Fibroblast of skin of left quadriceps (primary cell): ENCODE data around the gene NACAD.
A peak's percentile ranks its signal among the peaks of the same experiment; 100 is the strongest.

Experiments
- DNase-seq, 2 experiments: peaks; one replicate each; pipeline ENCODE4 v3.0.0-alpha.2; 2013; ENCODE audit warnings: low read depth in 2 of 2

Gene NACAD

DNA sequence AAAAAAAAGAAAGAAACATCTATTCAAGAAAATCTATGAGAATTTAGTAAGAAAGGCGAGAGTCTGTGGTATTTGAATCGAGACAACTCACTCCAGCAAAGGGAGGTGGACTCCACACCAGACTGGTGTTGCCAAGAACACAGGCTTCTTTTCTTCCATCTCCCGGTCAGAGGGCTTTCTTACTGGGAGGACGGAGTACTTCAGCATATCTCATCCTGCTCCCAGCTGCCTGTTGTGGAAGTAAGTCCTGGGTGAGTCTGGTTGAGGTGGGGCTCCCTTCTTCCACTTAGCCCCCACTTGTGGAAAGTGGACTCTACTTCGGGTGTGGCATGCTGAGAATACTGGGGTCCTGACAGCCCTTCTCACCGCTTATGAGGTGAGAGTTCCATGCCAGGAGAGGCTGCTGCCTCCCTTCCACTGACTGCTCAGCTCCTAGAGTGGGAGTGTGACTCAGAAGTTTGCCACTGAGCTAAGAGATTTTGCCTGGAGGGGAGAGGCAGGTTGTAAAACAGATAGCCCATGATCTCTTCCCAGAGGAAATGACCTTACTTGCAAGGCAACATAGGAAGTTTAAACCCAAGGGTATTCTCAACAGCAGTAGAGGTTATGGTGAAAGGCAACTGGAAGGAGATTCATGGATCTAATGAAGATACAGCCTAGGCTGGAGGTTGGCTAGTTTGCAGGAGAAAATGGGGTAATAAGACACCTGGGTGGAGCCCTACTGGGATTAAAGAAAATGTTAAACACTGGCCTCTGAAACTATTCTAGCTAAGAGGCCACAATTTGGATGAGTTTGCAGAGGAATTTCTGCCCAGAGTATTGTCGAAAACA lies 3.5 kb upstream of the NACAD start:
- no peak for DNase-seq

- peak; percentile 20 to 32 for DNase-seq
Measured at GRCh38 chr7:45089341-45089891, 647 bp upstream of the NACAD start.

DNA sequence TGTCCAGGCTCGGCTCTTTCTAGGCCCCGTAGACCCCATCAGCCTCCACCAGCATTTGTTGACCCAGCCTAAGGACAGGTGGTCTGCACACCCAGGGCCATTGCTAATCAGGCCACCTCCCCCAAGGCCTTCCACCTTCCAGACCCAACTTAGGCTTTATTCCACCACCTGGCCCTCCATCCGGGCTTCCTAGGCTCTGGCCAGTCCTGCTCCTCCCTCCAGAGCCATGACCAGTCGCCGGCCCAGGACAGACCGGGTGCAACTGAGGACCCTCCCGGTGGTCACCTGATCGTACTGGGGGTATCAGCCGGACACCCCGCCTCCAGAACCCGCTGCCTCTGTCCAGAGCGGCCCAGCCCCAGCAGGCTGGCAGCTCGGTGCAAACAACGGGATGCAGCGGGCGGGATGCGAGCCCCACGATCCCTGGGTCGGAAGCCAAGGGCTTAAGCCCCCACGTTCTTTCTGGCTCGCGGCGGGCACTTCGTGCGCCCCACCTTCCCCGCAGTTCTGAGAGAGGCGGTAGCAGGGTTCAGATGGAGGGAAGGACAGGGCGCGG lies 545 bp downstream of the NACAD start:
- DNase-seq: no peak

DNA sequence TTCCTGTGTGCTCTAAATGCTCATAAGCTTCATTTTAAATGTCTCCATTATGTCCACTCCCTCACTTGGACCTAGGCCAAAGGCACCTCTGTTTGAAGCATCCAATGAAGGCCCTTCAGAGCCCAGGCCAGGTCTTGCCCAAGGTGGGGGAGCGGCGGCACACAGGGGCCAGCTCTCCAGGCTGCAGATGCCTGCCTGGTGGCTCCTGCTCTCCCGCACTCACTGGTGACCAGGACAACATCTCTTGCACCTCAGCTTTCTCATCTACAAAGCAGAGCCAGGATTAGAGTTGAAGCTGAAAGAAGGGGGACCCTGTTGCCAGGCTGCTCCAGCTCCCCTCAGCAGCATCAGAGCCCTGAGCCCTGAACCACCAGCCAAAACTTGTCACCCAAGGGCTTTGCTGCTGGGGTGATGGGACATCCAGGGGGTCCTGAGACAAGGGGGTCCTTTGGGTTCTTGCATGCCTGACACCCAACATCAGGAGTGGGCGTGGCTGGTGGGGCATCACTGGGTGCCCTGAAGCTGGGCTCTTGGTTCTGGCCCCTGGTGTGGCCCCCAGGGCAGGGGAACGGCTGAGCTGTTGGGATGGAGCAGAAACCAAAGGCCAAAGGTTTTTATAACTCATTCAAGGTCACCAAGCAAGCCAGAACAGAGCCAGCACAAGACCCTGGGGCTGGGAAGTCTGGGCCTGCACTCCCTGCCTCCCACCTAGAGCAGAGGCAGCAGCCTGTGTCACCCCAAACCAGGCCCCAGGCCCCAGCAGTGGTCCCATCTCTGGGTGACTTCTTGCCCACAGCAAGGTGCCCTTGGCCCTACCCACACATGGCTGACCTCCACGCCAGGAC lies 1.2 kb downstream of the NACAD start:
- no peak for DNase-seq

GRCh38 chr7:45086331-45087065 lies 2.3 kb downstream of the NACAD start:
- no peak for DNase-seq

DNA sequence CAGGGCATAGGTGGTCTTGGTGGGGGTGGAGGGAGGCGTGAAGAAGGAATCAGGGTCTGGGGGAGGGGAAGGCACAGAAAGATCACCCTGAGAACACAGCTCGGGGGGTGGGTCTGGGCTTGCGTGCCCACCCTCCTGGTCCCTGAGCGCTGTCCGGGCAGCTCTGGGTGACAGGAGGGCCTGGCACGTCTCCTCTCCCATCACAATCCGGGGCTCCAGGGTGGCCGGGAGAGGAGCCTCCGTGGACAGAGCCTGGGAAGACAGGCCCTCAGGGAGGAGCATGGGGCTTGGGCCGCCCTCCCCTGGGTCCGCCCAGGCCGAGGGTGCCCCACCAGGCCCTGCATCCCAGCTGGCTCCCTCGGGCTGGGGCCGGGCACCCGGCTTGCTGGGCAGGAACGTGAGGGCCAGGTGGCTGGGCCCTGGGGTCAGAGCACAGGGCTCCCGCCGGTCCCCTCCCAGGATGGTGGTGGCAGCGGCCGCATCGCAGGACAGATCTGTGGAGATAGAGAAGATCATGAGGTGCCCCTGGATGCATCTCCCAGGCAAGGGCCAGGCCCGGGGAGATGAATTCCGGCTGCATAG lies 3.1 kb downstream of the NACAD start:
- no peak for DNase-seq

GRCh38 chr7:45084901-45085618 lies 3.7 kb downstream of the NACAD start:
- DNase-seq: no peak

- no peak for DNase-seq
Measured at GRCh38 chr7:45084336-45084735, 4.4 kb downstream of the NACAD start.

GRCh38 chr7:45082831-45083331 lies 5.9 kb downstream of the NACAD start:
- DNase-seq: no peak

- DNase-seq: no peak
Measured at GRCh38 chr7:45082031-45082830, 6.5 kb downstream of the NACAD start.

DNA sequence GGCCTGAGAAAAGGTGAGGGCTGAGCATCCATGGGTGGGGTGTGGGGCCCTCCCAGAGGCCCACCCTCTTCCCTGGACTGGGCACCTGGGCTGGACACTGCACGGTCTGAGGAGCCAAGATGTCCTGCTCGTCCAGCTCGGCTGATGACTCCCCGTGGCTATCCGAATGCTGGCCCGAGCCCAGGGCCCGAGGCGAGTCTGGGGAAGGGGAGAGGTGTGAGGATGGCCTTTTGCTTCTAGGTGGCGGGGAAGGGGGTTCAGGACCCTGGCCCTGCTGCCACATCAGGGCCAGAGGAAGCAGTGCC lies 7.1 kb downstream of the NACAD start:
- DNase-seq: no peak

DNA sequence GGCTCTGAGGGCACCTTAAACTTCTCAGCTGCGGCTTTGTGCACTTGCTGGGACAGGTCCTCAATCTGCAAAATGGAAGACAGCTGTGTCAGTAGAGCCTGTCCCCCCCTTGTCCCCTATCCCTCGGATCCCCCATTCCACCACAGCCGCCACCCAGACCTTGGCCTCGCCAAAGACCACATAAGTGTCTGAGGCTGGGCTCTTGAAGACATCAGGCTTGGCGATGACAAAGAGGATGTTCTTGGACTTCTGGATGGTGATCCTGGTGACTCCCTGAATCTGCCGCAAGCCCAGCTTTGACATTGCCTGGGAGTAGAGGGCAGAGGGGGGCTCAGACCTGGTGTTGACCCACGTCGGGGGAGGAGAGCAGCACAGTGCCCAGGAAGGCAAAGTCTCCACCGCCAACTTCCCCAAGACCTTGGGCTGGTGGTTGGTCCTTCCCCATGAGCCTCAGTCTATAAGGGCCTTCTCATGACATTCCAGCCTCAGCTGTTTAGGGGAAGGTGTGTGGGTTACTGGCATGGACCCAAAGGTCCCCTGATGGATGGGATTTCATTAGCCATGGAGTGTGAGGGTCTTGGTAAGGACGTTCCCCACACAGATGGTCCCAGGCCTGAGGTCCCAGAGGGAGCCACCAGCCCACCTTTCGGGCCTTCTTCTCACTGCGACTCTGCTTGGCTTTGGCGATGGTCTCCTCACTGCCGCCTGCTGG lies 7.7 kb downstream of the NACAD start:
- DNase-seq: no peak

DNA sequence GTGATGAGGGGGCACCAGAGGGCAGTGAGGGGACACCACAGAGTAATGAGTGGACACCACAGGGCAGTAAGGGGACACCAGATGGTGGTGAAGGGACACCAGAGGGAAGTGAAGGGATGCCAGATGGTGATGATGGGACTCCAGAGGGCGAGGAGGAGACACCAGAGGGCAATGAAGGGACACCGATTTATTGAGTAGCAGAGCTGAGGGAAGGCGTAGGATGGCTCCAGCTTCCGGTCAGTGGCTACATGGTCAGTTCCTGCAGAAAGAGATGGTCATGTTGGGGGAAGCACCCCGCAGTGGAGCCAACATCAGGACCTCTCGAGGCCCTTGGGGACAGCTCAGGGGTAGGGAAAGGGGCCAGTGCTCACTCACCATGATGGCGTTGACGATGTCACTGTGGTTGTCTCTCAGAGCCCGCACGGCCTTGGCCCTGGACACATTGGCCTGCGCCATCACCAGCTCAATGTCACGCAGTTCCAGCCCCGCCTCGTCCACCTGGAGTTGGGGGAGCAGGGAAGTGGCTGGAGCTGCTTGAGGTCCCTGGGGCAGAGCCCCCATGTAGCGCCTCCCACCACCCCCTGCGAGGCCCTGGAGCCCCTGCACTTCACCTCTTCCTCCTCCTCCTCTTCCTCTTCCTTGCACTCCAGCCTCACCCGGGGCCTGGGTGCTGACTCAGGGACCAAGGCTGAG lies 8.4 kb downstream of the NACAD start:
- DNase-seq: no peak

DNA sequence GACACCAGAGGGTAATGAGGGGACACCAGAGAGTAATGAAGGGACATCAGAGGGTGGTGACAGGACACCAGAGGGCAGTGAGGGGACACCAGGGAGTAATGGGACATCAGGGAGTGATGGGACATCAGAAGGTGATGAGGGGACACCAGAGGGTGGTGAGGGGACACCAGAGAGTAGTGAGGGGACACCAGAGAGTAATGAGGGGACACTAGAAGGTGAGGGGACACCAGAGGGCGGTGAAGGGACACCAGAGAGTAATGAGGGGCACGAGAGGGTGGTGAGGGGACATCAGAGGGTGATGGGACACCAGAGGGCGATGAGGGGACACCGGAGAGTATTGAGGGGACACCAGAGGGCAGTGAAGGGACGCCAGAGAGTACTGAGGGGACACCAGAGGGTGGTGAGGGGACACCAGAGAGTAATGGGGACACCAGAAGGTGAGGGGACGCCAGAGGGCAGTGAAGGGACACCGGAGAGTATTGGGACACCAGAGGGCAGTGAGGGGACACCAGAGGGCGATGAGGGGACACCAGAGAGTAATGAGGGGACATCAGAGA lies 10.6 kb downstream of the NACAD start:
- DNase-seq: no peak

DNA sequence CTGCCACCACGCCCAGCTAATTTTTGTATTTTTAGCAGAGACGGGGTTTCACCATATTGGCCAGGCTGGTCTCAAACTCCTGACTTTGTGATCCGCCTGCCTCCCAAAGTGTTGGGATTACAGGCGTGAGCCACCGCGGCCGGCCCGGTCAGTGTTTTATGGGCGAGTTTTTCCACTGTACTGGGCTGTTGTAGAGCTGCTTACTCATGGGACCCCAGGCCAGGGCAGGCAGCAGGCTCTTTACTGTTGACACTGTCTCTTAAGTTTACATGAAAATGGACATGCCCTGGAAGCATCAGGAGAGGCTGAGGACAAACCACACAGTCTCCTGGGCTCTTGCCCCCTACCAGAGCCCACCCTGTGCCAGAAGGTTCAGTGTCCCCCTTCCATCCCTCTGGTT lies 11.2 kb downstream of the NACAD start:
- DNase-seq: no peak

DNA sequence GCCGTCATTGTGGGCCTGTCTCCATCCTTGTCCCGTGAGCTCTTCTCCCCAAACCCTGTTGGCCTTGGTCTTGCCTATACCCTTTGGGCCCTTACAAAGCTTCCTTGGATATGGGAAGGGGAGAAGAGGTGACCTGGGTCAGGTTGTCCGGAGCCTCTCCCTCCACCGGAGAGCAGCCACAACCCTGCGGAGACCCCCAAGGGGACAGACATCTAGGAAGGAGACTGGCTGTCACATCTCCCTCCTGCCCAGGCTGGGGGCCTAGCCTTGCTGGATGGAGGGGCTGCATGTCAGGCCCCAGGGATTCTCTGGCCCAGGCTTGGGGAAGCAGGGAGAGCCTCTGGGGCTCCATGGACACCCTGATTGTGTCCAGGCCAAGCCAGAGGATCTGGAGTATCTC lies 11.8 kb downstream of the NACAD start:
- no peak for DNase-seq

- DNase-seq: no peak
Measured at GRCh38 chr7:45075871-45076796, 12.6 kb downstream of the NACAD start.
